Rectal smooth muscle tissue (tissue), 1 donor: ENCODE results near the gene THRA.

Experiments used
- H3K27ac ChIP-seq: one replicate; pipeline ENCODE4 v1.7.0; 2013; ENCODE audit warnings: low read depth, low read length, inconsistent platforms
- H3K27me3 ChIP-seq: one replicate; pipeline ENCODE4 v1.7.0; 2013; ENCODE audit warnings: low read length; ENCODE audit not compliant: control insufficient read depth, insufficient read depth
- H3K36me3 ChIP-seq: one replicate; pipeline ENCODE4 v1.7.0; 2013; ENCODE audit warnings: low read length; ENCODE audit not compliant: control insufficient read depth, insufficient read depth
- H3K4me1 ChIP-seq: one replicate; pipeline ENCODE4 v1.7.0; 2013; ENCODE audit warnings: low read length; ENCODE audit not compliant: control insufficient read depth, insufficient read depth
- H3K4me3 ChIP-seq: one replicate; pipeline ENCODE4 v1.7.0; 2013; ENCODE audit warnings: low read length
- H3K9ac ChIP-seq: one replicate; pipeline ENCODE4 v1.7.0; 2013; ENCODE audit warnings: low read length

Gene THRA

DNA sequence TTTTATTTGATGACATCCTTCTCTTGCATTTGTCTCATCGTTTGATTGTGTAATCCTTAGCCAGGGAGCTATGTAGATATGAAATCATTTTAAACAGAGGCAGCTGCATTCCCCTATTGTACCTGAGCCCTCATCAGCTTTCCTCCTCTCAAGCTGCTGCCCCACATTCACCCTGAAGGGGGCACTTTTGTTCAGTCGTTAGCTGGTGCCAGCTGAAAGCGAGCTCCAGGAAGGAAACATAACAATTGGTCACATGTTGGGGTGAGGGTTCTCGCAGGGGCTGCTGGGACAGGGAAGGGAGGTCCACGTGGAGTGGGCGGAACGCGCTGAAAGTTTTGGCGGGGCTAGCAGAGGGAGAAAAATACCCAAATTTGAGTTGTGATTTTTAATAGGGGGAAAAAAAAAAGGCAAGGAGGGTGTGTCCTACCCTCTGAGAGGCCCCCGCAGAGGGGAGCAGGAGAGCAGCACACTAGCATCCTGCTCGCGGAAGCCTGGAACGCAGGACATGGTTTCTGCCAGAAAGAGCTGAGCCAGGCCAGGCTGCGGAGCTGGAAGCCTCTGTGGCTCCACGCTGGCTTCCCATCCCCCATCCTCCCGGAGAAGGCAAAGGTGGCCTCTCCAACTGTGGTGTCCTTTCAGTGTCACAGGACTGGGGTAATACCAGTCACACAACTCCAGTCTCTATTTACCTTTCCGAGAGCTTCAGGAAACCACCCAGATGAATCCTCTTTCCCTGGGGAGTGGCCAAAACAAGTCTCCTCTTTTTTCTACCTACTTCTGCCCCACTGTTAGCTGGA is 50.5 kb downstream of the THRA start:
- H3K27me3 ChIP-seq: no peaks in the 10 kb centered on the region
- H3K4me3 ChIP-seq: peak overlapping the region; percentile 60
- peaks cover 50% of the 10 kb centered on the region for H3K4me1 ChIP-seq
- no peaks in the 10 kb centered on the region for H3K36me3 ChIP-seq
- H3K27ac ChIP-seq: peak overlapping the region; percentile 94
- no peak overlapping the region for H3K9ac ChIP-seq

DNA sequence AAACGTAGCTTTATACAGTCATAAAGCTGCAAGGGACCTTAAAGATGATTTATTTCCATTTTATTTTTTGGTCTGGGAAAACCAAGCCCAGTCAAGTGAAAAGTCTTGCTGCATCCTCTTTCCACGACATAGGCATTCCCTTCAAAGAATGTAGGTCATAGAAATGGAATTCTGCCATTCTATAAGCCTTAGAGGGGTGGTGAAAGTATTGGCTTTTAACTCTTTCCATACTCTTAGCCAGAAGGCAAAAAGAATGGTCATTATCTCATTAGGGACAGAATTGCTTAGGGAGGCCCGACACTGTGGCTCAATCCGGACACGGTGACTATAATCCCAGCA is 51.1 kb downstream of the THRA start:
- Histone ChIP-seq H3K9ac (no peak overlapping the region), H3K4me1 (peaks cover 49% of the 10 kb centered on the region), H3K27me3 (no peaks in the 10 kb centered on the region), H3K36me3 (no peaks in the 10 kb centered on the region), H3K4me3 (peak overlapping the region; percentile 60), H3K27ac (peak overlapping the region; percentile 94)

DNA sequence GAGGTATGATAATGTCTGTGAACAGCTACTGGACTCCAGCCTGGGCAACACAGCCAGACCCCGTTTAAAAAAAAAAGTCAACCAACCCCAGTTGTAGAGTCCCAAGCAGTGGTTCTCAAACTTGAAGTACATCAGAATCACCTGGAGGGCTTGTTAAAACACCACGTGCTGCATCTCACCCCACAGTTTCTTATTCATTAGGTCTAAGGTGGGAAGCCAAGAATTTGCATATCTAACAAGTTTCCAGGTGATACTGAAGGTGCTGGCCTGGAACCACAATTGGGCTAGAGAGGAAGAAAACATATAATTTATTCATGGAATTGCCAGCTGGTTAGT is 52.3 kb downstream of the THRA start:
- Histone ChIP-seq H3K4me3 (no peak overlapping the region), H3K4me1 (peaks cover 38% of the 10 kb centered on the region), H3K9ac (no peak overlapping the region), H3K27me3 (no peaks in the 10 kb centered on the region), H3K36me3 (no peaks in the 10 kb centered on the region), H3K27ac (no peak overlapping the region)

DNA sequence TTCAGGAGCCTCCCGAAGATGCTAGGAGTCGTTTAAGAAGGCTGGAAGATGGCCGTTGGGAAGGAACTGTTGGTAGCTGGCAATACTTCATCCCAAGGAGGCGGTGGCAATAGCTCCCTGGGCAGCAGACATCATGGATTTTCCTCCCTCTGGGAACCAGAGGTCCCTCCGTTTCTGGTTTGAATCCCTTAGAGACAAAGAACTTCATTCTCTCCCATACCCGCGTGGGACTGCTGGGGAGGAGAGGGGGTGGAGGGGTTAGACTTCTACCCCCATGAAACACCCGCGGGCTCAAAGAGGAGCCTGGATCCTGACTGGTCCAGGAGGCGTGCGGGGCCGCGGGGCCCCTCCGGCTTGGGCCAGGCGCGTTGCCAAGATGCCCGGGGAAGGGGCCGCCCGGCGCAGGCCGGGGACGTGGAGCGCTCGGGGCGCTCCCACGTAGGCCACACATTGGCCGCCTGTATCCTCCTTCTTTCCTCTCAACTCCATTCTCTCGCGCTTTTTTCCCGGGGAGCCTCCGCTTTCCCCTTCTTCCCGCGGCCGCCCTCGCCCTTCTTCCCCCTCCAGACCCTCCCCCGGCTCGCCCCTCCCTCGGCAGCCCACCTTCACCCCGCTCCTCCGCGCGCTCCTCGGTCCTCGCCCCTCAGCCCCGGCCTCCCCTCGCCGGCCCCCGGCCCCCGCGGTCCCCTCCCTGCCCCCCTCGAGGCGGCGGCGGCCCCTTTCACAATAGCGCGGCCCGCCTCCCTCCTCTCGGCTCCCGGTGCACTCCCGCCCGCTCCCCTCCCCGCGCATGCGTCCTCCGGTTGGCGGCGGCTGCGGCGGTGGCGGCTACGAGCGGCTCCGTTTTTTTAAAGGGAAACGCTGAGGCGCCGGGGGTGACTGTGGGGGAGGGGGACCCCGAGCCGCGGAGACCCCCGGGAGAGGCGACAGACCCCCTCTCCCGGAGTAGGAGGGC is 58.7 kb downstream of the THRA start, which contains the start of gene MSL1:
Gene MSL1, plus strand, starts transcription at position 791 of the 955 bp plus-strand sequence. CDS start 642 bp downstream, outside the sequence.
- Histone ChIP-seq H3K4me1 (peaks cover 9% of the 10 kb centered on the region), H3K36me3 (peaks cover 5% of the 10 kb centered on the region), H3K27me3 (no peaks in the 10 kb centered on the region)

DNA sequence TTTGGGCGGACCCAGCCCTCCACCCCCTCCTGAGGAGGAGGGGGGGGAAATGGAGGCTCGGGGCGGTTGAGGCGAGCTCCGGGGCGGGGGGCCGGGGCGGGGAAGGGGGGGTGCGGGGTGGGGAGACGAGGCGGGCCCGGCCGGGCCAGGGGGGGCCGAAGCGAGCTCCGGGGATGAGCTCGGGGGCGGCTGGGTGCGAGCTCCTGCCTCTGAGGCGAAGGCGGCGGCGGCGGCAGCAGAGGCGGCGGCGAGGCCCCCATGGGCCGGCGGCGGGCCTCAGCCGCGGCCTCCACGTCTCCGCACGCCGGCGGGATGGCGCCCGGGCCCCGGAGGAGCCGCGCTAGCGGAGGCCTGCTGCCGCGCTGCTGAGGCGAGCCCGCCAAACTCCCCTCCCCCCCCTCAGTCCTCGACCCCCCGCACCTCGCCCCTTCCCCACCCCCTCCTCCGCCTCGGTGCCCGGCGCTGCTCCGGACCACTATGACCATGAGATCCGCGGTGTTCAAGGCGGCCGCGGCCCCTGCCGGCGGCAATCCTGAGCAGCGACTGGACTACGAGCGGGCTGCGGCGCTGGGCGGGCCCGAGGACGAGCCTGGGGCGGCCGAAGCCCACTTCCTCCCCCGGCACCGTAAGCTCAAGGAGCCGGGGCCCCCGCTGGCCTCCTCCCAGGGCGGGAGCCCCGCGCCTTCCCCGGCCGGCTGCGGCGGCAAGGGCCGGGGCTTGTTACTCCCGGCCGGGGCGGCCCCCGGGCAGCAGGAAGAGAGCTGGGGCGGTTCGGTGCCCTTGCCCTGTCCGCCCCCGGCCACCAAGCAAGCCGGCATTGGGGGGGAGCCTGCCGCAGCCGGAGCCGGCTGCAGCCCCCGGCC is 59.6 kb downstream of the THRA start:
- Histone ChIP-seq H3K4me1 (peaks cover 9% of the 10 kb centered on the region), H3K9ac (peak overlapping the region; percentile 50), H3K27me3 (no peaks in the 10 kb centered on the region), H3K27ac (peak overlapping the region; percentile 94), H3K36me3 (peaks cover 9% of the 10 kb centered on the region), H3K4me3 (peak overlapping the region; percentile 92)

More for the DNA sequence above, 58.7 kb downstream of the THRA start, which contains the start of gene MSL1:
- H3K9ac ChIP-seq: peak within 1 kb of the TSS; percentile 78
- peak within 1 kb of the TSS; percentile 94 for H3K27ac ChIP-seq
- H3K4me3 ChIP-seq: peak within 1 kb of the TSS; percentile 92

DNA sequence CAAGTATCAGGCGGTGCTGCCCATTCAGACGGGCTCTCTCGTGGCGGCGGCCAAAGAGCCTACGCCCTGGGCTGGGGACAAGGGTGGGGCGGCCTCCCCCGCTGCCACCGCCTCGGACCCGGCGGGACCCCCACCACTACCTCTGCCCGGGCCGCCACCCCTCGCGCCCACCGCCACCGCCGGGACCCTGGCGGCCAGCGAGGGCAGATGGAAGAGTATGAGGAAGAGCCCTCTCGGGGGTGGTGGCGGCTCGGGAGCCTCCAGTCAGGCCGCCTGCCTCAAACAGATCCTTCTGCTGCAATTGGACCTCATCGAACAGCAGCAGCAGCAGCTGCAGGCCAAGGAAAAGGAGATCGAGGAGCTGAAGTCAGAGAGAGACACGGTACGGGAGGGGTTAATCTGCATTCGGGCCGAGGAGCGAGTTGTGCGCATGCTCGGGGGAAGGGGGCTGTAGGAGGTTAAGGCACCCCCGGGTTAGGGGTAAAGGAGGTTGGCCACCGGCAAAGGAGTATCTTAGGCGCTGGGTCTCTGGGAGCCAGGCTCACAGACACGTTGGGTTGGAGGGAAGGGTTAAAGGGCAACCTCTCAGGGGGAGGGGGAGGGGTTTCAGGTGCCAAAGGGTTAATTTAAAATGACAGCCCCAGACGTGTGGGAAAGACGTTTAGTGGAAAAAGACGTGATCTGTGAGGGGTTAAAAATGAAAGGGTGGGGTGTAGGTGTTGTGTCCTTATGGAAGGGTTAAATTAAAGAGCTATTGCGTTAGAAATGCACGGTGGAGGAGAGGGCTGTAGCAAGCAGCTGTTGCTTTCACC is 60.4 kb downstream of the THRA start:
- peak overlapping the region; percentile 50 for H3K9ac ChIP-seq
- peaks cover 9% of the 10 kb centered on the region for H3K4me1 ChIP-seq
- peaks cover 11% of the 10 kb centered on the region for H3K36me3 ChIP-seq
- no peaks in the 10 kb centered on the region for H3K27me3 ChIP-seq
- peak overlapping the region; percentile 92 for H3K4me3 ChIP-seq
- H3K27ac ChIP-seq: peak overlapping the region; percentile 94

DNA sequence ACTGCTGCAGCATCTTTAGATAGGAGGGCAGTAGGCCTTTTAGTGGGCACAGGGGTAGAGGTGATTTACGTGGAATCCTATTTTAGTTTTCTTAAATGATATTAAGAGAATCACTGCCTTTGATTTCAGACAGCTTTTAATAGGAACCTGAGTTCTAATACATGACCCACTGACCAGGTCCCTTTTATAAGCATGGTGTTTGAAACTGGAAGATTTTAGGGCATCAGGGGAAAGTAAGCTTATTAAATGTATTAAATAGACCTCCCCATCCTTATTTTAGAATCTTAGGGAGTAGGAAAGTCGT is 61.0 kb downstream of the THRA start:
- peak overlapping the region; percentile 50 for H3K9ac ChIP-seq

DNA sequence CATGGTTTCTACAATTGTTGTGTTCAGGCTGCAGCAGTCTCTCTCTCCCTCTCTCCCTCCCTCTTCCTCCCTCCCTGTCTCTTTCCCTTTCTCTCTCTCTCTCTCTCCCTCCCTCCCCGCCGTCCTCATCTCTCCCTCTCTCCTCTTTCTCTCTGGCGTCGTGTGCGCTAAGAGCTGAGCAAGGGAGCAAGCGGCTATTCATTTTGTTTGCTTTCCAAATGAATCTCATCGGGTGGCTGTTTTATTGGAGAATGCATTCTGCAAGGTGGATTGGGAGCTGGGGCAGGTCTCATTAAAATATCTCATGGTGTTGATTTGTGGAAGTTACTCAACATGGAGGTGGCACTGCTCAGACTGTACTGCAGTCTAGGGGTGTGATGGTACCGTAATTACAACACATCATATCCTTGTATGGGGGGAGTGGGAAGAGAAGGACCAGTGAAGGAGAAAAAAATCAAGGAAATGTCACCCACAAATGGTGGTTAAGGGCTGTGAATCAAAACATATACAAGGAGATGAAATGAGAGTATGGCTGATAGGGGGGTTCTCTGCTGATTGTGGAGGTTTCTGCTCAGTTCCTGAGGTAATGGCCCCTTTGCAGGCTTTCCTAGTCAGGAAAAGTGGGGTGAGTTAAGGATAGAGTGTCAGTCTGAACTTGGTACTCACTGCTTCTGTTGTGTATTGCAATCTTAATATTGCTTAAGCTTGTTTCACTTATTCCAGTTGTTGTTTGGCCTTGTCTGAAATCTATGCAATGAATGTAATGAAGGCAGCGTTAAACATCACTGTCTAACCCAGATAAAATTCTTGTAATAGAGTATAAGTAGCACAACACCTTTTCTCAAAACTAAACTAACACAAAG is 61.7 kb downstream of the THRA start:
- Histone ChIP-seq H3K9ac (no peak overlapping the region), H3K4me1 (peaks cover 9% of the 10 kb centered on the region), H3K27me3 (no peaks in the 10 kb centered on the region), H3K36me3 (peaks cover 14% of the 10 kb centered on the region), H3K4me3 (peak overlapping the region; percentile 92), H3K27ac (peak overlapping the region; percentile 60)

More for the DNA sequence above, 61.0 kb downstream of the THRA start:
- H3K36me3 ChIP-seq: peaks cover 11% of the 10 kb centered on the region
- no peaks in the 10 kb centered on the region for H3K27me3 ChIP-seq
- H3K4me3 ChIP-seq: peak overlapping the region; percentile 92
- H3K27ac ChIP-seq: peak overlapping the region; percentile 94
- peaks cover 9% of the 10 kb centered on the region for H3K4me1 ChIP-seq

DNA sequence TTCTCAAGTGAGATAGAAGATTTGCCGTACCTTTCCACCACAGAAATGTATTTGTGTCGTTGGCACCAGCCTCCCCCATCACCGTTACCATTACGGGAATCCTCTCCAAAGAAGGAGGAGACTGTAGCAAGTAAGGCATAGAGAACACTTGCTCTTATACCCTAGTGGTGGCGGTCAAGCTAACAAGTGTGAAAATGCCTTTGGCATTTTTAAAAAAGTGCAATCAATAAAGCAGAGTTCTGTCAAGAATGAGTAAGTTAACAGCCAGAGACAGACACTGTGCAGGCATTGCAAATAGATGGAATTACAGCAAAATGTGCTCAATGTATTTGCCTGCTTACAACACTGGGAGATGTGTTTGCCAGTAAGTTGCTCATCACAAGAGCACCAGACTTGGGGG is 66.7 kb downstream of the THRA start:
- Histone ChIP-seq H3K4me1 (peaks cover 4% of the 10 kb centered on the region), H3K27ac (no peak overlapping the region), H3K9ac (no peak overlapping the region), H3K27me3 (no peaks in the 10 kb centered on the region), H3K4me3 (no peak overlapping the region), H3K36me3 (peaks cover 46% of the 10 kb centered on the region)

DNA sequence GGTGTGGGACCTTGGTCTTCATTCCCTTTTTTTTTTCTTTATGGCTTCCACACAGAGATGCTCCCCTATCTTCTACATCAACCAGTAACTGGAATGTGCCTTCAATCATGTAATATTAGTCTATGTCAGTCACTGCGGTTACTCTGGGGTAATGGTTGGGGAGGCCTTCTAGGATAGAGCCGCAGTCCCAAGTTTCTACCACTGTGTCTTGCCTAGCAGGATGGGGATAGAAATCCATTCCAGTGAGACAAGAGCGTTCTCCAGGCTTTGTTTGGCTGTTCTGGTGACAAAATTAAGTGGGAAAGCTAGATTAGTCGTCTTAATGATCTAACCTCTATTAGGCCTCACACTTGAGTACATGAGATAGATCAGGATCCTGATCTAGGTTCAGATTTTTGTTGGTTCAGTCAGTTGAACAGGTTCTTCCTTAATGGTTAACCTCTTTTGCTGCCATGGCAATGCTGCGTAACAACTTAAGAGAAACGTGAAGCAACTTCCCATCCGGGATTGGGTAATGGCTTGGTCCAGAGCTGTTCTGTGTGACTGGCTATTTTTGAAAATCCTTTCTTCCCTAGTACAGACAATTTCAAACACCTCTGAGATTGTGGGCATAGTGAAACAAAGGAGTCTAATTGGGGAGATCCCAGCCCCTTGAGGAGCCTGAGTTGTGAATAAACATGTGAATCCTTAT is 67.7 kb downstream of the THRA start:
- H3K27me3 ChIP-seq: no peaks in the 10 kb centered on the region
- H3K36me3 ChIP-seq: peaks cover 53% of the 10 kb centered on the region
- H3K27ac ChIP-seq: no peak overlapping the region
- H3K9ac ChIP-seq: no peak overlapping the region
- no peak overlapping the region for H3K4me3 ChIP-seq
- H3K4me1 ChIP-seq: no peaks in the 10 kb centered on the region
